Ishikawa (cell line): ENCODE results near the gene THAP12.

Experiments
- CEBPB ChIP-seq: IDR thresholded peaks from 2 replicates; pipeline ENCODE4 v1.6.1; 2012
- CREB1 ChIP-seq: IDR thresholded peaks from 2 replicates; pipeline ENCODE4 v1.6.1; 2012; ENCODE audit warnings: low read depth
- EGR1 ChIP-seq: IDR thresholded peaks from 2 replicates; pipeline ENCODE4 v1.6.1; 2012
- EP300 ChIP-seq: IDR thresholded peaks from 2 replicates; pipeline ENCODE4 v1.6.1; 2012; ENCODE audit warnings: borderline replicate concordance
- FOXM1 ChIP-seq: IDR thresholded peaks from 2 replicates; pipeline ENCODE4 v1.6.1; 2012; ENCODE audit warnings: low read depth, borderline replicate concordance
- MAX ChIP-seq: IDR thresholded peaks from 2 replicates; pipeline ENCODE4 v1.6.1; 2012
- NFIC ChIP-seq: IDR thresholded peaks from 2 replicates; pipeline ENCODE4 v1.6.1; 2012
- RAD21 ChIP-seq: IDR thresholded peaks from 2 replicates; pipeline ENCODE4 v1.6.1; 2012; ENCODE audit warnings: low read depth
- REST ChIP-seq: IDR thresholded peaks from 2 replicates; pipeline ENCODE4 v1.6.1; 2012; ENCODE audit warnings: low read depth, mild to moderate bottlenecking
- TAF1 ChIP-seq: IDR thresholded peaks from 2 replicates; pipeline ENCODE4 v1.6.1; 2012; ENCODE audit warnings: low read depth, mild to moderate bottlenecking
- TCF12 ChIP-seq: IDR thresholded peaks from 2 replicates; pipeline ENCODE4 v1.6.1; 2012; ENCODE audit warnings: low read depth
- TEAD4 ChIP-seq: IDR thresholded peaks from 2 replicates; pipeline ENCODE4 v1.6.1; 2012
- USF1 ChIP-seq: IDR thresholded peaks from 2 replicates; pipeline ENCODE4 v1.6.1; 2012
- YY1 ChIP-seq: IDR thresholded peaks from 2 replicates; pipeline ENCODE4 v1.6.1; 2012; ENCODE audit warnings: low read depth
- ZBTB7A ChIP-seq: IDR thresholded peaks from 2 replicates; pipeline ENCODE4 v1.6.1; 2012; ENCODE audit warnings: low read depth

The THAP12 gene

GRCh38 chr11:76382209-76382608 lies 1.3 kb upstream of the THAP12 start:
- TF ChIP-seq TAF1, result no peak
- no peak for TF ChIP-seq TCF12
- TF ChIP-seq YY1, result no peak
- TF ChIP-seq USF1, result no peak
- TF ChIP-seq MAX, result no peak
- no peak for TF ChIP-seq RAD21
- no peak for TF ChIP-seq CEBPB

GRCh38 chr11:76380159-76380976 lies 564 bp downstream of the THAP12 start:
- no peak for TF ChIP-seq TEAD4
- peak; percentile 76 for TF ChIP-seq MAX
- TF ChIP-seq NFIC, result no peak
- TF ChIP-seq USF1, result 0 out of 2 replicates have a peak, but pooled peaks have one; percentile 1

GRCh38 chr11:76379807-76380158 lies 1.1 kb downstream of the THAP12 start:
- TF ChIP-seq EP300, result no peak
- TF ChIP-seq ZBTB7A, result no peak
- no peak for TF ChIP-seq EGR1
- no peak for TF ChIP-seq TEAD4
- TF ChIP-seq RAD21, result no peak

- TF ChIP-seq CREB1, result no peak
- no peak for TF ChIP-seq RAD21
- TF ChIP-seq EGR1, result no peak
- TF ChIP-seq EP300, result no peak
- no peak for TF ChIP-seq YY1
- TF ChIP-seq ZBTB7A, result no peak
- TF ChIP-seq CEBPB, result no peak
These were observed 4.0 kb downstream of the THAP12 start for GRCh38 chr11:76376746-76377558.

GRCh38 chr11:76371170-76371569 lies 9.8 kb downstream of the THAP12 start:
- no peak for TF ChIP-seq TCF12
- TF ChIP-seq NFIC, result no peak
- no peak for TF ChIP-seq EP300
- no peak for TF ChIP-seq RAD21
- no peak for TF ChIP-seq TEAD4
- TF ChIP-seq TAF1, result no peak
- TF ChIP-seq CEBPB, result no peak
- no peak for TF ChIP-seq EGR1
- TF ChIP-seq USF1, result no peak
- no peak for TF ChIP-seq CREB1
- TF ChIP-seq FOXM1, result no peak
- TF ChIP-seq YY1, result no peak
- TF ChIP-seq REST, result no peak
- TF ChIP-seq MAX, result no peak
- no peak for TF ChIP-seq ZBTB7A

- TF ChIP-seq RAD21, result no peak
- TF ChIP-seq USF1, result no peak
- TF ChIP-seq TEAD4, result no peak
- TF ChIP-seq REST, result no peak
- no peak for TF ChIP-seq CEBPB
- TF ChIP-seq NFIC, result no peak
- TF ChIP-seq ZBTB7A, result no peak
- no peak for TF ChIP-seq EGR1
These were observed 11.5 kb downstream of the THAP12 start for GRCh38 chr11:76369406-76369805.
